DOHH2 (cell line): Measurements from ENCODE around the gene CLPX.

Experiments used
- H3F3A ChIP-seq: fragments of 200-600 bp; sonication (generic), shearing (Covaris generic); 2 replicates; pipeline ENCODE4 v1.6.0; 2016; ENCODE audit warnings: antibody characterized with exemption, mild to moderate bottlenecking; ENCODE audit not compliant: control insufficient read depth, insufficient read depth
- H3K27ac ChIP-seq: fragments of 200-600 bp; sonication (generic); 2 replicates; pipeline ENCODE4 v1.5.1; 2014; ENCODE audit warnings: low read depth, mild to moderate bottlenecking, low read length, moderate library complexity
- H3K27me3 ChIP-seq: fragments of 200-600 bp; sonication (generic); 2 replicates; pipeline ENCODE4 v1.6.1; 2014; ENCODE audit warnings: mild to moderate bottlenecking, low read length, mixed read lengths; ENCODE audit not compliant: control insufficient read depth
- H3K36me3 ChIP-seq: fragments of 200-600 bp; sonication (generic); 2 replicates; pipeline ENCODE4 v1.6.1; 2014; ENCODE audit warnings: mild to moderate bottlenecking, low read length, moderate library complexity, mixed read lengths; ENCODE audit not compliant: control insufficient read depth
- H3K4me1 ChIP-seq: fragments of 200-600 bp; sonication (generic); 2 replicates; pipeline ENCODE4 v1.6.1; 2014; ENCODE audit warnings: mild to moderate bottlenecking, low read length, mixed read lengths; ENCODE audit not compliant: control insufficient read depth
- H3K4me2 ChIP-seq: fragments of 200-600 bp; sonication (generic); 2 replicates; pipeline ENCODE4 v1.6.0; 2014; ENCODE audit warnings: mild to moderate bottlenecking, low read length, moderate library complexity
- H3K4me3 ChIP-seq: fragments of 200-600 bp; sonication (generic); 2 replicates; pipeline ENCODE4 v1.5.1; 2014; ENCODE audit warnings: mild to moderate bottlenecking, low read length, mixed read lengths
- H3K79me2 ChIP-seq: fragments of 200-600 bp; sonication (generic); 2 replicates; pipeline ENCODE4 v1.6.1; 2014; ENCODE audit warnings: mild to moderate bottlenecking, low read length, mixed read lengths; ENCODE audit not compliant: control insufficient read depth
- H3K9me2 ChIP-seq: fragments of 200-600 bp; sonication (generic); replicated peaks from 2 replicates; pipeline ENCODE4 v1.6.1; 2014; ENCODE audit warnings: mild to moderate bottlenecking, low read length, mixed read lengths; ENCODE audit not compliant: control insufficient read depth
- H3K9me3 ChIP-seq: fragments of 200-600 bp; sonication (generic); 2 replicates; pipeline ENCODE4 v1.6.1; 2014; ENCODE audit warnings: antibody characterized with exemption, low read length, mixed read lengths; ENCODE audit not compliant: control insufficient read depth, insufficient read depth
- H4K20me1 ChIP-seq: fragments of 200-600 bp; sonication (generic); 2 replicates; pipeline ENCODE4 v1.6.0; 2014; ENCODE audit warnings: low read depth, mild to moderate bottlenecking, antibody characterized with exemption, low read length, moderate library complexity; ENCODE audit not compliant: control insufficient read depth, insufficient read depth
- EZH2phosphoT487 ChIP-seq: fragments of 200-600 bp; sonication (generic); IDR thresholded peaks from 2 replicates; pipeline ENCODE4 v1.6.1; 2017; ENCODE audit warnings: borderline replicate concordance, mild to moderate bottlenecking, antibody characterized with exemption, low read length, moderate library complexity, mixed read lengths
- TF ChIP-seq, protein P1 (sequence below): fragments of 200-600 bp; sonication (generic); IDR thresholded peaks from one replicate; pipeline ENCODE4 v1.5.1; 2014; ENCODE audit warnings: antibody characterized with exemption, mild to moderate bottlenecking, low read depth, low read length; ENCODE audit not compliant: poor library complexity, severe bottlenecking

Gene CLPX

GRCh38 chr15:65204236-65204930, 19.2 kb upstream of the CLPX start:
- Histone ChIP-seq H3K27ac (no peak overlapping the region), H3K4me3 (no peak overlapping the region), H3K4me2 (no peak overlapping the region), H3K36me3 (no peaks in the 10 kb centered on the region), H3F3A (no peaks in the 10 kb centered on the region), H3K27me3 (peaks cover 17% of the 10 kb centered on the region), H3K4me1 (no peaks in the 10 kb centered on the region), H3K9me3 (no peaks in the 10 kb centered on the region), H3K79me2 (no peaks in the 10 kb centered on the region), H3K9me2 (no peaks in the 10 kb centered on the region), H4K20me1 (no peaks in the 10 kb centered on the region)
- TF ChIP-seq, protein P1, sequence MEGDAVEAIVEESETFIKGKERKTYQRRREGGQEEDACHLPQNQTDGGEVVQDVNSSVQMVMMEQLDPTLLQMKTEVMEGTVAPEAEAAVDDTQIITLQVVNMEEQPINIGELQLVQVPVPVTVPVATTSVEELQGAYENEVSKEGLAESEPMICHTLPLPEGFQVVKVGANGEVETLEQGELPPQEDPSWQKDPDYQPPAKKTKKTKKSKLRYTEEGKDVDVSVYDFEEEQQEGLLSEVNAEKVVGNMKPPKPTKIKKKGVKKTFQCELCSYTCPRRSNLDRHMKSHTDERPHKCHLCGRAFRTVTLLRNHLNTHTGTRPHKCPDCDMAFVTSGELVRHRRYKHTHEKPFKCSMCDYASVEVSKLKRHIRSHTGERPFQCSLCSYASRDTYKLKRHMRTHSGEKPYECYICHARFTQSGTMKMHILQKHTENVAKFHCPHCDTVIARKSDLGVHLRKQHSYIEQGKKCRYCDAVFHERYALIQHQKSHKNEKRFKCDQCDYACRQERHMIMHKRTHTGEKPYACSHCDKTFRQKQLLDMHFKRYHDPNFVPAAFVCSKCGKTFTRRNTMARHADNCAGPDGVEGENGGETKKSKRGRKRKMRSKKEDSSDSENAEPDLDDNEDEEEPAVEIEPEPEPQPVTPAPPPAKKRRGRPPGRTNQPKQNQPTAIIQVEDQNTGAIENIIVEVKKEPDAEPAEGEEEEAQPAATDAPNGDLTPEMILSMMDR = no peak
- no peak for TF ChIP-seq EZH2phosphoT487

- no peaks in the 10 kb centered on the region for H3F3A ChIP-seq
- TF ChIP-seq EZH2phosphoT487 = no peak
- TF ChIP-seq, protein P1 = no peak
- H3K36me3 ChIP-seq = no peaks in the 10 kb centered on the region
- H3K9me3 ChIP-seq = no peaks in the 10 kb centered on the region
- no peaks in the 10 kb centered on the region for H3K4me1 ChIP-seq
- no peaks in the 10 kb centered on the region for H4K20me1 ChIP-seq
- H3K4me3 ChIP-seq = no peak overlapping the region
- peaks cover 17% of the 10 kb centered on the region for H3K27me3 ChIP-seq
- H3K27ac ChIP-seq = no peak overlapping the region
- no peaks in the 10 kb centered on the region for H3K79me2 ChIP-seq
- H3K9me2 ChIP-seq = no peaks in the 10 kb centered on the region
- H3K4me2 ChIP-seq = no peak overlapping the region
These were observed 16.8 kb upstream of the CLPX start for GRCh38 chr15:65201918-65202317.

- Histone ChIP-seq H3K27ac (no peak overlapping the region), H3K79me2 (no peaks in the 10 kb centered on the region), H3K4me1 (peaks cover 6% of the 10 kb centered on the region), H3K9me2 (no peaks in the 10 kb centered on the region), H3K36me3 (no peaks in the 10 kb centered on the region), H3K4me2 (no peak overlapping the region), H3K27me3 (peaks cover 6% of the 10 kb centered on the region), H3F3A (no peaks in the 10 kb centered on the region), H3K4me3 (no peak overlapping the region), H3K9me3 (no peaks in the 10 kb centered on the region), H4K20me1 (no peaks in the 10 kb centered on the region)
- TF ChIP-seq EZH2phosphoT487 = no peak
- TF ChIP-seq, protein P1 = no peak
These were observed 13.4 kb upstream of the CLPX start for GRCh38 chr15:65198571-65198970.
